MM.1S (cell line): Measurements from ENCODE around the gene FMN1.

Source experiments
- CTCF ChIP-seq: fragments of 300-600 bp; sonication (generic); IDR thresholded peaks from 2 replicates; pipeline ENCODE4 v1.5.1; 2016; ENCODE audit warnings: antibody characterized with exemption, low read length, mixed read lengths
- EZH2 ChIP-seq: fragments of 300-600 bp; sonication (generic); optimal IDR thresholded peaks from 2 replicates; pipeline ENCODE3; 2017; ENCODE audit warnings: low read depth, mild to moderate bottlenecking, antibody characterized with exemption, low read length, mixed read lengths

- TF ChIP-seq CTCF (no peak), EZH2 (no peak)
Observed at GRCh38 chr15:32941823-32942222, 252.7 kb downstream of the FMN1 start.
